Muscle of arm (tissue), 12 donors: ENCODE data around the gene FHIP1B. TPM values are rescaled to one million over a fixed set of nuclear protein-coding genes. Genes with fewer than 3 reads are reported as not detected.

Experiments
- DNase-seq: peaks from one replicate; pipeline ENCODE4 v3.0.0-alpha.2; 2013
- polyA plus RNA-seq, 12 donors: library from polyadenylated mRNA; unstranded; fragments of 120-200 nt; gene quantifications; one replicate each; pipeline ENCODE4 v1.2.1, GENCODE V29; 2013; ENCODE audit not compliant: insufficient read length in 12 of 12

Gene FHIP1B
- polyA plus RNA-seq, 12 donors: 19.2 to 53.0 (median 26.6) TPM; not detected in 1

DNA sequence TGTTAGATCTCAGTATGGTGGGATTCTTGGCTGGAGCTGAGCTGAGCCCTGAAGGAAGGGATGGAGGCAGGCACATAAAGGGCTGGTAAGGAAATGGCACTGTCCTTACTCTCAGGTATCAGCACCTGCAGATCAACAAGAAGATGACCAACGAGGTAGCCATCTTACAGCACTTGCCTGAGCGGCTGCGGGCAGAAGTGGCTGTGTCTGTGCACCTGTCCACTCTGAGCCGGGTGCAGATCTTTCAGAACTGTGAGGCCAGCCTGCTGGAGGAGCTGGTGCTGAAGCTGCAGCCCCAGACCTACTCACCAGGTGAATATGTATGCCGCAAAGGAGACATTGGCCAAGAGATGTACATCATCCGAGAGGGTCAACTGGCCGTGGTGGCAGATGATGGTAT, 6.9 kb upstream of the FHIP1B start:
- DNase-seq: no peak

DNA sequence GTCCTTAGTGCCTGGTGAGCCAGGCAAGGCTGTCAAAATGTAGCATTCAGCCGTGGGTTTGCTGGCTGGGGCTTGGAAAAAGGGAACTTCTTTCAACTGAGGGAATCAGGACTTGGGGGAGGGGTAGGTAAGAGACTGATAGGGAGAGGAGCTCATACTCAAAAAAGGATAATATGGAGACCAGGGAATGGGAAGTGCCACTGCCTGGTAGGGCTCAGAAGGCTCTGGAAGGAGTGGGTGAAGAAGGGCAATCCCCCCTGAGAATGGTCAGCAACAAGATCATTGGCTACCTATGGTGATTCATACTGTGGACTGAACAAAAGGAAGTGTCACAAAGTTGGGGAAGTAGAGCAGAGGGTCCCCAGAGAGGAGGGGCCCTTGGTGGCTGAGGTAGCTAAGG, 6.3 kb upstream of the FHIP1B start:
- DNase-seq: no peak

DNA sequence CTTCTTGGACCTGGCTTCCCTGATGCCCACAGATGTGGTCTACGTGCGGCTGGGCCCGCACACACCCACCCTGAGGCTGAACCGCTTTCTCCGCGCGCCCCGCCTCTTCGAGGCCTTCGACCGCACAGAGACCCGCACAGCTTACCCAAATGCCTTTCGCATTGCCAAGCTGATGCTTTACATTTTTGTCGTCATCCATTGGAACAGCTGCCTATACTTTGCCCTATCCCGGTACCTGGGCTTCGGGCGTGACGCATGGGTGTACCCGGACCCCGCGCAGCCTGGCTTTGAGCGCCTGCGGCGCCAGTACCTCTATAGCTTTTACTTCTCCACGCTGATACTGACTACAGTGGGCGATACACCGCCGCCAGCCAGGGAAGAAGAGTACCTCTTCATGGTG, 5.7 kb upstream of the FHIP1B start:
- DNase-seq: no peak

DNA sequence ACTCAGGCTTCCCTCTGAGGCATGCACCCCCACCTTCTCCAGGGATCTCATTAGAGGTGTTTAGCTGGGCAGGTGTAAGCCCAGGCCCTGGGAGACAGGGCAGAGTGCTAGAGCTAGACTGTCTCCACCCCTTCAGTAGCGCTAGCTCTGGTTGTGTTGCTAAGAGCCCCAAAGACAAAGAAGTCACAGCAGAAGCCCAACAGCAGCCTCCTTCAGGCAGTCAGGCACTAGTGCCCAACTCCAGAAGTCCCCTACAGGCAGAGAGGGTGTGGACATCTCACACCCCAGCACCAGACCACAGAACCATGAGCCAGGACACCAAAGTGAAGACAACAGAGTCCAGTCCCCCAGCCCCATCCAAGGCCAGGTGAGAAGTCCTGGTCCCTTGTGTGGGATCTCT, 4.5 kb upstream of the FHIP1B start, which contains the start of gene CNGA4:
Gene CNGA4, plus strand, starts transcription at position 188 of the 400 bp plus-strand sequence. Its CDS starts 118 bp downstream, at position 306.
- no peak for DNase-seq

DNA sequence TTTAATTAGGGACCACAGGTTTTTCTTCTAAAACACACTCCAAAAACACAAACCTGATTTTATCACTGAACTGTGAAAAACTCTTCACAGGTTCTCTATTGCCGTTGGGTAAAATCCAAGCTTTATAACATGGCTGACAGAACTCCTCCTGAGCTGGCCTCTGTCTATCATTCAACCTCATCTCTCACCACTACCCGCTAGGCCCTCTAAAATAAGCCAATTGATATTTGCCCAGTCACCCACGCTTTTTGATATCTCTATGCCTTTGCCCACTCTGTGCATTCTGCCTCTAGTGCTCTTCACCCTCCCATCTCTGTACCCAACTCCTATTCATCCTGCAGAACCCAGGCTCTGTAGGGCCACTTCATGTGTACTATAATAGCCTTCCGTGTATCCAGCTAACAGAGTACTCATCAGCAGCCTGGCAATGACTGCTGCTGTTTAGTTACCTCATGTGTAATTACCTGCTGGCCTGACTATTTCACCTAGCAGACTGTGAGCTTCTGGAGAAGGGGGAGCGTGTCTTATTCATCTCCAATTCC, 3.4 kb upstream of the FHIP1B start:
- no peak for DNase-seq

DNA sequence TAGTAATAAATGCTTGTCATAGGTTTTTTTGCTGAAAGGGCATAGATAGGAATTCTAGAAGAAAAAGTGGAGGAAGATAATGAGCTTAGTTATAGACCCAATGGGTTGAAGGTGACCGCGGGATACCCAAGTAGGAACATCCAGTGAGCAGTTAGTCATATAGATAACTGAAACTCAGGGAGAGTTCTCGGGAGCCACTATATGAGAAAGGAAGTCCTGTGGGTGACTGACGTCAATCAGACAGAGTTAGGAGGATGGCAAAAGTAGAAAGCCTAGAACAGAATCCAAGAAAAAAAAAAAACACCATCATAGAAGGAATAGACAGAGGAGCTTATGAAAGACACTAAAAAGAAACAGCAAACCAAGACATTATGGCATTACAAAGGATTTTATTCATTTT, 2.8 kb upstream of the FHIP1B start:
- DNase-seq: no peak

DNA sequence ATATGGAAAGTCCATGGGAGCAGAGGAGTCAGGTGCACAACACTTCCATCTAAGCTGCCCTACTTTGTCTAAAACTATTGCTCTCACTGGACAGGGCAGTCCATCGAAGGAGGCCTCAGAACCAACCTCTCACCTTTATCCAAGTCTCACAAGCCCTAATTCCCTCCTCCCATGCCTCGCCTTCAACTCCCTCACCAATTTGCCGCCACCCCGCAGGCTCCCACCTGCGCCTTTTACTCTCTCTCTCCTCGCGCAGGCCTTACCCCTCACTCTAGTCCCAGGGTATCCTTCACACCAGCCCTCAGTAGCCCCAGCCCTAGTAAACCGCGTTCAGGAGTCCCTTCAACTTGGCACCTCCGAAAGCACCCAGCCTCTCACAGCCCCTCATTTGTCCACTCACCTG, 451 bp downstream of the FHIP1B start:
- no peak for DNase-seq

DNA sequence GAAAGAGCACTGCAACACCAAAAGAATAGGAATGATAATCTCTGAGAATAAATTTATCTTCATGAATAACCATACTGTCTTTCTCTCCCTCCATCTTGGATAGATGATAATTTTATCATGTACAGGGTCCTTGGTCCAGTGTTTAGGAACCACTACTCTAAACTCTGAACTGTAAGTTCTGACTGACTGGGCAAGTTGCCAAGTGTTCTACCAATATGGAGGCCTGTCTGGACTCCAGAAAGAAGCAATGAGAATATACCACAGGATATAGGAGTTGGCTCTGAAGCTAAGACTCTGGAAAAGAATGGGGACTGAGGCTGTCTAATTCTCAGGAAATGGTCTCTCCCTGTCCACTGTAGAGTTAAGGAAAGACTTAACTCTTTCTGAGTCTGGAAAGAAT, 1.5 kb downstream of the FHIP1B start:
- no peak for DNase-seq

DNA sequence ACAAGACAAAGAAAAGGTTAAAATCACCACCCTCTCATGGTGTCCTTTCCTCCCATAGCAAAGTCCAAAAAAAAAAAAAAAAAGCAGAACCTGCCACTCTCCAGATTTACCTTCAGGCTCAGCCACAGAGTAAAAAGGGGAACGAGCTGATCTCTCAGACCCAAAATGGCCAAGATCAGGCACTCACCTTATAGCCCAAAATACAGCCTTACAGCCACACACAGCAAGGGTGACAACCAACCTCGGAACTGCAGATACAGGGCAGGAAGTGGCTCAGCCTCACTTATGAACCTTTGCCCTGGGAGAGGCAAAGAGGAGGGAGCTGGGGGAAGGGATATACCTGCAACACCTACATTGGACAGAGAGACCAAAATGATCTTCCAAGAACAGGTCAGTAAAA, 4.5 kb downstream of the FHIP1B start:
- no peak for DNase-seq

DNA sequence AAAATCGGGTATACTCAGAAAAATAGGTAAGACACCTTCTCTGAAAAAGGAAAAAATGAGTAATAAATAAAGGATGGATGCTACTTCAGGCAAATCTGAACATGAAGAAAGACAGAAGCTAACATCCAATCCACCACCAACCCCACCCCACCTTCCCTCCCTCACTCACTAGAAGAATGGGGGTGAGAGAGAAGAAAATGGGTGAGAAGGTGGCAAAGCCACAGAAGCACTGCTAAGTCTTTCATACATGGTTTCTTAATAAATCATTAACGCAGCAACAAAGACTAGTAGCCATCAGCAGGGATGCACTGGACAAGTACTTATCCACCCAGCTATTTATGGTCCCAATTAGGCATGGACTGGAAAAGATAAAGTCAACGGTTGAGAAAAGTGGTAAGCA, 5.9 kb downstream of the FHIP1B start:
- DNase-seq: no peak

DNA sequence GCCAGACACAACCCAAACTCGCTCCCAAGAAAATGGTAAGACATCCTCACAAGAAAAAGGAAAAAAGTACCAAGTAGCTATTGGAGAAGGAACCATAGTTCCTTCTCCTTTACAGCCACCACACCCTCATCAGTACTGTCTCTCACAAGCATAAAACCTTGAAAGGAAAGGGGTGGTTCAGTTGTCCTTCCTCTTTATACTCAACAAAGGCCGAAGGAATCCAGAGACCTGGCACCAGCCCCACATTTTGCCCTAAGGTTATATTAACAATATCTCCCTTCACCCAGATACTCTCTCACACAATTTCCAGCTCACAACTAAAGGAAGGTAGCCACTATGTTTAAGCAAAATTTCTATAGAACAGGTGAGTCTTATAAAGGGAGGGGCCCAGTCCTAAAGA, 8.5 kb downstream of the FHIP1B start:
- DNase-seq: no peak

DNA sequence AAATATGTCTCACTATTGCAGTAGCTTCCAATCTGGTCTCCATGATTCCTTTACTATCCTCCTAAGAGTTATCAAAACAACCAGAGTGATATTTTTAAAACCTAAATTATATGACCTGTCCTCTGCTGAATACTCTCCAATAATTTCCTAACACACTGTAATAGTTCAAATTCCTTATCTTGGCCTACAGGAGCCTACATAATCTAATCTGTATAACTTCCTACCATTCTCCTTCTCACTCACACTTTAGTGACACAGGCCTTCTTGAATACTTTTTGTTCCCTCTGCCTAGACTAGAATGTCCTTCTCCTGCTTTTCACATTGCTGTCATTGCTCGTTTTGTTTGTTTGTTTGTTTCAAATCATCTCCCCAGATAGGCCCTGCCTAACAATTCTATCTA, 9.4 kb downstream of the FHIP1B start:
- no peak for DNase-seq

DNA sequence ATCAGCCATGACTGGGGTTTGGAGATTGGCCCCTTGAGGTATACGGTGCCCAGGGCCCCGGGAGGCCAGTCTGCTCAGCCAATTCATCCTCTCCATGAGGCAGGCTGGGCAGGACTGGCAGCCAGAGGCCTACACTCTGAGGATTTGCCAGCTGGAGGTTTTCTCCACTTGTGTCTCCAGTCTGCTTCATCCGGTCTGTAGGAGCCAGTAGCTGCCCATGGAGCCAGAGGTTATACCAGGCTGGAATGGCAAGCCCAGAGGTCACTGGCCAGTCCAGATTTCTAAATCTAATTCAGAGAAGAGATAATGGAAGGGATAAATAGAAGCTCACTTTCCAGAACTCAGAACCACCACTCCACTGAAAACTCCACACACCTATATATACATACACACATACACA, 10.0 kb downstream of the FHIP1B start:
- DNase-seq: no peak

DNA sequence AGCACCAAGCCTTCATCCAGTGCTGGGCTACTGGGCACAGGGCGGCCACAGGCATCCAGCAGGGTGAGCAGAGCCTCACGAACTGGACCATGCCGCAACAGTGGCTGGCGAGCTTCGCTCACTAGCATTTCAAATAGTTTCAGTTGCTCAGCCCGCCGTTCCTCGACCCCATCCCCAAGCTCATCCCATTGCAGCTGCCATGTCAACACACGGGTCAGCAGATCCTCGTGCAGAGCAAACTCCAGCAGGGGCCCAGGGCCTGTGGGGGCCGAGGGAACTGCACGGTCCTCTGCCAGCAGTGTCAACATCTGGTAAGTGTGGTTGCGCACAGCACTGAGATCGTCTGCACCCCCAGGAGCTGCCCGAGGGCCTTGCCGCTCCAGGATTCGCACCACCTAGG, 10.6 kb downstream of the FHIP1B start:
- DNase-seq: no peak

DNA sequence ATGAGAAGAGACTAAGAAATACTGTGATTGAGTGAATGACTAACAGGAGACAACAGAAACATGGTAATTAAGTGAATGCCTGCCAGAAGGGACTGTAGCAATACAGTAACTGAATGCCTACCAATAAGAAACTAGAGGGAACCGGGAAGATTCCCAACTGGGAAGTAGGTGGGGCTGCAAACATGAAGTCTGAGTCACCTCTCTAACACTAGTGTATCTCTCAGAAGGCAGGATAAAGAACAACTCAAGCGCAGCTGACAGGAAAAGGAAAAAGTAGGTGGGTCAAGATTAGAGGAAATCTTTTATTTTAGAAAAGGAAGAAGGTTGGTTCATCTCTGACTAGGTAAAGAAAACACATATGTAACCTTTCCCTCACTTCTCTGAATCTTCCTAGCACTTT, 15.1 kb downstream of the FHIP1B start:
- DNase-seq: no peak

DNA sequence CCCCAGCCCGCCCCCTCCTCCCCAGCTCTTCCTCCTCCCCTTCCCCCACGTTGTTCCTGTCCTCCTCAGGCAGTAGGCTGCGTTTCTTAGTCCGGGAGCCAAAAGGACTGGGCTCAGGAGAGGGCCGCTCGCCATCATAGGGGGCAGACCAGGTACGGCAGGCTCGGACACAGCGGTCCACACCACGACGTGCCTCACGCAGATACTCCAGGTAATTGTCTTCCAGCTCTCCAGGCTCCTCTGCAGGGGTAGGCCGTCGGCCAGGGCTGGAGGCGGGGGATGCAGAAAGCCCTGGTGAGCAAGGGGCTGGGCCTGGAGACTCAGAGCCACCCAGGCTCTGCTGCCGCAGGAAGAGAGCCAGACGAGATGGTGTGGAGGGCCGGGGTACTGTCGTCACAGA, 16.7 kb downstream of the FHIP1B start:
- no peak for DNase-seq

DNA sequence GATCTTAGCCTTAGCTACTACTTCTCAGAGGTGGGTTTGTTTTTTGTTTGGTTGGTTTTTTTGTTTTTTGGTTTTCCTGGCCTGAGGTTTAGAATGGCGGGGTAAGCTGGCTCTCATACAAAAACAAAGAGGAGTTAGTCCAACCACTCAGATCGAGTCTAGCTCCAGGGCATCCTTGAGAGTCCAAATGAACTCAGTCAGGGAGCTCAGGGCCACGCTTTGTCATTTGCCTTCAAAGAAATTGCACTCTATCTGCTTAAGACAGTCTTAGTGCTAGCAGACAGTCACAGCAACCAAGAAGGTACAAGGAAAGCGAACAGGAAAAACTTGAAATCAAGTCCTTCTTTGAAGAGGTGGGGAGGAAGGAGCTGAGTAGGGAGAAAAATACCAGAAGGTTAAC, 17.9 kb downstream of the FHIP1B start:
- no peak for DNase-seq

DNA sequence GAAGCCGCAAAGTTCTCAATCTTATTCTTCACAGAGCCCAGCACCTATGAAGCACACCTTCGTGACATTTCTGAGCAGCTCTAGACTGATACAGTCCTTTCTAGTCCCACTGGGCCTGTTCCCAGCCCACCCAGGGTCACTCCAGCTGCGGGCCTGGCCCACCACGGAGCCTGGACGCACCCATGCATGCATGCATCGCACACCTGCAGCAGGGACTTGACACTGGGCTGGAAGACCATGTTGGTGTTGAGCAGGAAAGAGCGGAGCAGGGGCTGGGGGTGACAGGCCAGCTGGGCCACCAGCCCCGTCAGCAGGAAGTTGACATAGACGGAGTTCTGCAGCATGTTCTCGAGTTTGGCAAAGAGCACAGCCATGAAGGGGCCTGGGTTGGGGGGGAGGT, 19.9 kb downstream of the FHIP1B start:
- no peak for DNase-seq

DNA sequence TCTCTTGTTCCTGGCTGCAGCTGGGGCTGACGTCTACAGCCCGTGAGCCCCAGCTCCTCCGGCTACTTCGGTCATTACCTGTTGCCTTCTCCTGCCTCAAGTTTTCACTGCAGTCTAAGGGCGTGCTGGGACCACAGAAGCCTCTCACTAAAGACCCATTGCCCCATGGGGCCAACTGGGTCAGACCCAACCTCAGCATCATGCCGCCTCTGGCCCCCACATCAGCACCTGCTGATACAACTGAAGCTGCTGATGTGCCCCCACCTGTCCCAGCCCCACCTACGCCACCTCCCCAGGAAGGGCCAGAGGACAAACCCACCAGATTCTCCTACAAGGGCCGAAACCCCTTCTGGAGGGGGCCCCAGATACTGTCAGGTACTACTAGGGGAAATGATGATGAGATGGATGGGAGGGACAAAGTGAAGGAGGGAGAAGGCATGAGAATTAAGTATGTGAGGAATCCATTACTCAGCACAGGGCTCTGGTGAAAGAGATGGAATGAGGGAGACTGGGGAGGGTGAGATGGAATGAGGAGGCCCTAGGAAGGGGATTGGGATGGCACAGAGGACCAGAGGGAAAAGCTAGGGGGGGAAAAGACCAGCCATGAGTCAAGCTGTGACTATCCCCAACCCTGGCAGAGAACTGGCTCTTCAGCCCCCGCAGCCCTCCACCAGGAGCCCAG, 24.0 kb downstream of the FHIP1B start:
- no peak for DNase-seq

DNA sequence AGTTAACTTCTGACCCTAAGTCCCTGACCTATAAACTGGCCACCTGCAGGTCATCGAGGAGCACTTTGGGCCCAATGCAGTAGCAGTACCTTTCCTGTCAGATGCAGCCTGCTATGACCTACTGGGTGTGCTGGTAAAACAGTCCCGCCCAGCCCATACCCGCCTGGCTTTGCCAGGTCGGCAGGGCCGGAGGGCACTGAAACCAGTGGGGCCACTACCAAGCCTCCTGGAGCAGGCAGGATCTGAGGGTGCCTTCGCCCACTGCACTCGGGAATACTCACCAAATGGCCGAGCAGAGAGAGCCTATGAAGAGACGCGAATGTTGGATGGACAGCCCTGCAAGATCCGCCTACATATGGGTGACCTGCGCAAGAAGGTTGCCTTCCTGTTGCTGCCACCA, 24.6 kb downstream of the FHIP1B start:
- no peak for DNase-seq

DNA sequence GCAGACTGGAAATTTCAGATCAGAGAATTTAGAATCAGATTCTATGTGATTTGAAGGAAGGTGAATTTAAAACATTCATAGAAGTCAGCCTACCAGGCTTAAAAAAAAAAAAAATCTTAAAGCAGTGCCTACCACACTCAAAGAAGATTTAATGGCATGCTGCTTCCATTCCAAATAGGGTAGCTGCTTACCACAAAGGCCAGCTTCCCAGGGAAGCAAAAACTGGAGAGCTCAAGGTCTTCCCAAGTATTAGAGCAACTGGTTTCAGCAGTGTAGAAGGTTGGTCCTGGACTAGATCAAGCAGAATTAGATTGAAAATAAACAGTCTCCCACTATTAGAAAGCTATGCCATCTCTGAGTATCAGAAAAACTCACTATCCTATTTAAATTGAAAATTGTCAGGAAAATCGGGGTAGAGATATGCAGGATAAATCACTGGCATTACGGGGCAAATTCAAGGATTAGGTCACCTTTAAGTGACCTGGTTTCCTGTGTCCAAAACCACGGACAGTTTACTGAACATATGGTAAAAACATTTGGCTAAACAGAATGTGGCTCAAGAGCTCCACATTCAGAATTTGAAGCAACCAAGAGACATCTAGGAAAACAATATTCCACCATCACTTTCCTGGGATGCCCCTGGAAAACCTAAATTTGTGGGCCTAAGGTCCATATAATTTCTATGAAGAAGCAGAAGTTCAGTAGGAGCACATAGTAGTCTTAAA, 27.8 kb downstream of the FHIP1B start:
- no peak for DNase-seq

DNA sequence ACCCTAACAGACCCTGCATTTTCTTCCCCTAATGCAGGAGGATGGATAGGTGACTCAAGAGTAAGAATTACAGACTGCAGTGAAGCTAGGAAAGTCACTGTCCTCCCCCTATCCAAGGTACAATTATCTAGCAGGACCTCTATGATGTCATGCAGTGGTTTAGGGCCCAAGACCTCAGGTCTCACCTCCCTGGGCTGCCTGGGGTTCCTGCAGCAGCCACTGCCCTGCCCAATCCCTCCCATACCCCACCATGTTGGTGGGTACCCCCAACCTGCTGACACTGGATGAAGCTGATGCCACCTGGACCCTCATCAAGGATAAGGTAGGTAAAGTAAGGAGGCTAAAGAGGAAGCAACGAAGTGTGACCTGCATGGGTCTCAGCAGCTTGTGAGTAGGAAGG, 29.1 kb downstream of the FHIP1B start, which contains the start of gene C11orf42:
Gene C11orf42, plus strand, starts transcription at position 192 of the 400 bp plus-strand sequence. Its CDS starts 59 bp downstream, at position 251.
- DNase-seq: no peak

DNA sequence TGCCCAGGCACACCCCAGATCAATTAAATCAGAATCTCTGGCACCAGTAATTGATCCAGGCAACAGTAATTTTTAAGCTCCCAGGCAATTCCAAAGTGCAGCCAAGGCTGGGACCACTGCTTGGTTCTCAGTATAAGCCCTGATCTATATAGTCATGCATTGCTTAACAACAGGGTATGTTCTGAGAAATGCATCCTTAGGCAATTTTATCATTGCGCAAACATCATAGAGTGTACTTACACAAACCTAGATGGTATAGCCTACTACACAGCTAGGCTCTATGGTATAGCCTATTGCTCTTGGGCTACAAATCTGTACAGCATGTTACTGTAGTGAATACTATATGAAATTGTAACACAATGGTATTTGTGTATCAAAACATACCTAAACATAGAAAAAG, 29.7 kb downstream of the FHIP1B start:
- no peak for DNase-seq
